SU-DHL-6 (cell line): ENCODE data around the gene FOXR1.

ENCODE experiments used
- H2AFZ ChIP-seq: fragments of 200-600 bp; sonication (generic); 2 replicates; pipeline ENCODE4 v1.6.1; 2014; ENCODE audit warnings: low read depth, mild to moderate bottlenecking, moderate library complexity, mixed read lengths, antibody characterized with exemption, low read length; ENCODE audit not compliant: severe bottlenecking
- H3F3A ChIP-seq: fragments of 200-600 bp; shearing (Covaris generic); 2 replicates; pipeline ENCODE4 v1.6.0; 2016; ENCODE audit warnings: antibody characterized with exemption, mild to moderate bottlenecking; ENCODE audit not compliant: insufficient read depth
- H3K27ac ChIP-seq: fragments of 200-600 bp; sonication (generic); 2 replicates; pipeline ENCODE4 v1.5.1; 2016; ENCODE audit warnings: low read depth, mild to moderate bottlenecking, low read length, moderate library complexity, mixed read lengths
- H3K27me3 ChIP-seq: fragments of 200-600 bp; sonication (generic), shearing (Covaris generic); 2 replicates; pipeline ENCODE4 v1.6.0; 2014; ENCODE audit warnings: mild to moderate bottlenecking, low read length
- H3K36me3 ChIP-seq: fragments of 200-600 bp; sonication (generic); 2 replicates; pipeline ENCODE4 v1.6.1; 2014; ENCODE audit warnings: mild to moderate bottlenecking, low read length, mixed read lengths
- H3K4me2 ChIP-seq: fragments of 300-600, 200-600 bp; shearing (Covaris generic), sonication (generic); 2 replicates; pipeline ENCODE4 v1.6.0; 2014; ENCODE audit warnings: low read length, low read depth, mild to moderate bottlenecking; ENCODE audit not compliant: poor library complexity, severe bottlenecking
- H3K4me3 ChIP-seq: fragments of 200-600 bp; sonication (generic); 2 replicates; pipeline ENCODE4 v1.5.1; 2014; ENCODE audit warnings: antibody characterized with exemption, low read length, mild to moderate bottlenecking, mixed read lengths; ENCODE audit not compliant: insufficient read depth, poor library complexity, severe bottlenecking
- H3K79me2 ChIP-seq: fragments of 200-600 bp; sonication (generic); 2 replicates; pipeline ENCODE4 v1.6.1; 2014; ENCODE audit warnings: mild to moderate bottlenecking, low read length, moderate library complexity; ENCODE audit not compliant: insufficient read depth
- H3K9ac ChIP-seq: fragments of 200-600 bp; sonication (generic); 2 replicates; pipeline ENCODE4 v1.7.0; 2014; ENCODE audit warnings: mild to moderate bottlenecking, low read length
- H3K9me2 ChIP-seq: fragments of 200-600 bp; sonication (generic); replicated peaks from 2 replicates; pipeline ENCODE4 v1.6.1; 2014; ENCODE audit warnings: low read length; ENCODE audit not compliant: insufficient read depth
- H3K9me3 ChIP-seq: fragments of 200-600 bp; sonication (generic); 2 replicates; pipeline ENCODE4 v1.6.1; 2014; ENCODE audit warnings: low read length, mixed read lengths; ENCODE audit not compliant: insufficient read depth
- H4K20me1 ChIP-seq: fragments of 200-600 bp; sonication (generic); 2 replicates; pipeline ENCODE4 v1.6.1; 2014; ENCODE audit warnings: low read depth, mild to moderate bottlenecking, antibody characterized with exemption, low read length, moderate library complexity, mixed read lengths
- EZH2phosphoT487 ChIP-seq: fragments of 200-600 bp; sonication (generic), shearing (Covaris generic); conservative IDR thresholded peaks from 2 replicates; pipeline ENCODE4 v1.6.1; 2018; ENCODE audit warnings: mild to moderate bottlenecking, antibody characterized with exemption, low read length, moderate library complexity, mixed read lengths
- TF ChIP-seq, protein P1 (sequence below): fragments of 200-600 bp; sonication (generic); IDR thresholded peaks from one replicate; pipeline ENCODE4 v1.5.1; 2017; ENCODE audit warnings: antibody characterized with exemption, mild to moderate bottlenecking, low read length, moderate library complexity; ENCODE audit not compliant: insufficient read depth, poor library complexity, severe bottlenecking

Gene FOXR1

DNA sequence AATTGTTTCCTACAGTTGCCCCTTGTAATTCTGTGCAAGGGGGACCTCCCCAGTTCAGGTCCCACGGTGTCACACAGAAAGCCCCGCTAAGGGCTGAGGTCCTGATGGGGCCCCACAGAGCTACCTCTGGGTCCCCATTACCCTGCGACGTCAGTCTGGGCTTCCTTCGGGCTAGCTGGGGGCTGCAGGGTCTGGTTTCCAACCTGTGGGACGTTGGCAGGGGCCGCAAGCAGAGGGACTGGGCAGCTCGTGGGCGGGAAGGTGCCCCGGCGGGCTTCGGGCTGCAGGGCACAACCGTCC lies 58.4 kb downstream of the FOXR1 start:
- H3K27me3 ChIP-seq, result no peaks in the 10 kb centered on the region
- peak overlapping the region; percentile 65 for H2AFZ ChIP-seq
- TF ChIP-seq, protein P1, sequence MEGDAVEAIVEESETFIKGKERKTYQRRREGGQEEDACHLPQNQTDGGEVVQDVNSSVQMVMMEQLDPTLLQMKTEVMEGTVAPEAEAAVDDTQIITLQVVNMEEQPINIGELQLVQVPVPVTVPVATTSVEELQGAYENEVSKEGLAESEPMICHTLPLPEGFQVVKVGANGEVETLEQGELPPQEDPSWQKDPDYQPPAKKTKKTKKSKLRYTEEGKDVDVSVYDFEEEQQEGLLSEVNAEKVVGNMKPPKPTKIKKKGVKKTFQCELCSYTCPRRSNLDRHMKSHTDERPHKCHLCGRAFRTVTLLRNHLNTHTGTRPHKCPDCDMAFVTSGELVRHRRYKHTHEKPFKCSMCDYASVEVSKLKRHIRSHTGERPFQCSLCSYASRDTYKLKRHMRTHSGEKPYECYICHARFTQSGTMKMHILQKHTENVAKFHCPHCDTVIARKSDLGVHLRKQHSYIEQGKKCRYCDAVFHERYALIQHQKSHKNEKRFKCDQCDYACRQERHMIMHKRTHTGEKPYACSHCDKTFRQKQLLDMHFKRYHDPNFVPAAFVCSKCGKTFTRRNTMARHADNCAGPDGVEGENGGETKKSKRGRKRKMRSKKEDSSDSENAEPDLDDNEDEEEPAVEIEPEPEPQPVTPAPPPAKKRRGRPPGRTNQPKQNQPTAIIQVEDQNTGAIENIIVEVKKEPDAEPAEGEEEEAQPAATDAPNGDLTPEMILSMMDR, result no peak
- no peak for TF ChIP-seq EZH2phosphoT487
- H3K27ac ChIP-seq, result peak overlapping the region; percentile 71
- no peaks in the 10 kb centered on the region for H3K9me2 ChIP-seq
- peak overlapping the region; percentile 93 for H3K9ac ChIP-seq
- no peaks in the 10 kb centered on the region for H4K20me1 ChIP-seq
- no peaks in the 10 kb centered on the region; the same call in 1 of the 2 replicates for H3F3A ChIP-seq
- H3K79me2 ChIP-seq, result peaks cover 6% of the 10 kb centered on the region
- peak overlapping the region; percentile 79 for H3K4me3 ChIP-seq
- no peaks in the 10 kb centered on the region for H3K9me3 ChIP-seq
- peak overlapping the region; percentile 96 for H3K4me2 ChIP-seq
- no peaks in the 10 kb centered on the region for H3K36me3 ChIP-seq

DNA sequence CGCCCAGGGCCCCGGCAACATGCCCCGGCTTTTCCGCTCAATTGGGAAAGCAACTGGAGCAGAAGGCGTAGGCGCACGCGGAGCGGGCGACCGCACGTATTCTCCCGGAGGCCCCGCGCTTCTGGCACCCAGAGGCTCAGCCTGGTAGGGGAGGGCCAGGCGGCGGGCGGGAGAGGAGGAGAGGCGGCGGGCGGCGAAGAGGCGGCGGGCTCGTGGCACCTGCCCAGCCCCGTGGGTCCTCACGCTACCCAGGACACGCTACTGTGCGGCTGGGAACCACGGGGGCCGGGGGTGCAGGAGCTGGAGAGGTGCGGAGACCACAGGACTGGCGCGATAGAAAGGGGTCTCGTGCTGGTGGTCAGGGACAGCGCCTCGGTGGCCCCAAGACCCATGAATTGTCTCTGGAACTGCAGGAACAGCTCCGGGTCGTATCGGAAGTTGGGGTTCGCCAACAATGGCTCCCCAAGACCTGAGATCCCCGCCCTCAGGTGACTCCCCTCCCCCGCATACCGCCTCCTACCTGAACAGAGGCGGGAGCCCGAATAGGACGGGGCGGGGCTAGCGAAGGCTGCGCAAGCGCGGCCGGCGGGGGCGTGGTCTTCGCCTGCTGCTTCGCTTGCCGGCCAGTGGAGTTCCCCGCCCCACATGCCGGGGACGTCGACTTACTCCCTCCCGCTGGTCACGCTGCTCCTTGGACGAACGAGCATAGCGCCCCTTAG lies 58.9 kb downstream of the FOXR1 start, which contains the start of gene SLC37A4:
Gene SLC37A4, minus strand, starts transcription at position 549 of the 719 bp plus-strand sequence.
- Histone ChIP-seq H3K9me3 (no peaks in the 10 kb centered on the region), H3K4me2 (peak within 1 kb of the TSS; percentile 96), H3K9me2 (no peaks in the 10 kb centered on the region), H3F3A (no peaks in the 10 kb centered on the region; the same call in 1 of the 2 replicates), H4K20me1 (no peaks in the 10 kb centered on the region), H3K27ac (peak within 1 kb of the TSS; percentile 71), H3K4me3 (peak within 1 kb of the TSS; percentile 79), H3K36me3 (no peaks in the 10 kb centered on the region), H3K79me2 (peaks cover 6% of the 10 kb centered on the region), H3K9ac (peak within 1 kb of the TSS; percentile 93), H3K27me3 (no peaks in the 10 kb centered on the region), H2AFZ (peak within 1 kb of the TSS; percentile 65)
- TF ChIP-seq, protein P1, result peak; percentile 69
- no peak for TF ChIP-seq EZH2phosphoT487
